Tibial artery (tissue), 4 donors: Measurements from ENCODE around the gene CRLF1.

Experiments used
- DNase-seq, 2 donors: peaks; one replicate each; pipeline ENCODE4 v3.0.0-alpha.2; 2019
- H3K27ac ChIP-seq, 2 donors: fragments of 200-600 bp; sonication (generic) in 1 of 2; 1 replicate in 1 of 2; 2 replicates in 1 of 2; pipeline ENCODE4 v1.5.1; 2018 to 2019; ENCODE audit warnings: mild to moderate bottlenecking in 1 of 2
- H3K27me3 ChIP-seq, 2 donors: fragments of 200-600 bp; sonication (generic) in 1 of 2; one replicate each; pipeline versions ENCODE4 v1.5.1 to v1.6.0; 2016 to 2019
- H3K36me3 ChIP-seq, 3 donors: fragments of 200-600 bp; sonication (generic) in 2 of 3; one replicate each; pipeline ENCODE4 v1.5.1; 2016 to 2019; ENCODE audit warnings: mild to moderate bottlenecking in 2 of 3
- H3K4me1 ChIP-seq, 4 donors: fragments of 200-600 bp; sonication (generic) in 2 of 4; 1 replicate in 3 of 4; 2 replicates in 1 of 4; pipeline ENCODE4 v1.5.1; 2016 to 2019
- H3K4me3 ChIP-seq, 2 donors: fragments of 200-600 bp; sonication (generic) in 1 of 2; 1 replicate in 1 of 2; 2 replicates in 1 of 2; pipeline ENCODE4 v1.5.1; 2018 to 2019; ENCODE audit warnings: mild to moderate bottlenecking in 2 of 2
- H3K9me3 ChIP-seq, 3 donors: fragments of 200-600 bp; sonication (generic) in 1 of 3; one replicate each; pipeline ENCODE4 v1.5.1; 2016 to 2019
- CTCF ChIP-seq, 2 experiments: fragments of 200-600 bp in 1 of 2; fragments of 450-650 bp in 1 of 2; IDR thresholded peaks; one replicate each; pipeline ENCODE4 v1.5.1; 2017 to 2019; ENCODE audit warnings: antibody characterized with exemption in 2 of 2, mild to moderate bottlenecking in 1 of 2, moderate library complexity in 1 of 2
- intact Hi-C: fragments of 100-400 bp; cut with DNase I; formaldehyde crosslinking; loops from one replicate; pipeline ENCODE4 v1.15.0; 2023; ENCODE audit warnings: low total_unique reads

CRLF1 gene

GRCh38 chr19:18589380-18590272 lies 17.0 kb downstream of the CRLF1 start:
- intact Hi-C loops = loop anchor here (10.0 kb wide), 1 partner anchor 255 kb away; no protein-coding TSS in a partner anchor
- DNase-seq = peak; percentile 72 to 88
- Histone ChIP-seq H3K4me1 (peaks cover 0 to 33% (median 26%) of the 10 kb centered on the region in 4 donors), H3K36me3 (peaks cover 0 to 20% (median 0%) of the 10 kb centered on the region in 3 donors), H3K27me3 (no peaks in the 10 kb centered on the region), H3K27ac (peak overlapping the region; percentile 77 to 84), H3K9me3 (no peaks in the 10 kb centered on the region), H3K4me3 (peak overlapping the region; percentile 72 to 75)
- TF ChIP-seq CTCF (IDR thresholded peaks at IDR 0.05) = peak; percentile 35 to 50

- intact Hi-C loops = no loop called here
- Histone ChIP-seq H3K4me3 (peak within 1 kb of the TSS; percentile 72 to 75), H3K27me3 (no peaks in the 10 kb centered on the region), H3K27ac (peak within 1 kb of the TSS; percentile 77 to 84), H3K4me1 (peaks cover 0 to 25% (median 18%) of the 10 kb centered on the region in 4 donors), H3K9me3 (no peaks in the 10 kb centered on the region), H3K36me3 (peaks cover 0 to 20% (median 0%) of the 10 kb centered on the region in 3 donors)
- peak; percentile 84 to 91 for DNase-seq
- peak; percentile 85 to 88 for TF ChIP-seq CTCF (IDR thresholded peaks at IDR 0.05)
Measured at GRCh38 chr19:18588611-18589379, 17.8 kb downstream of the CRLF1 start, which contains the start of gene REX1BD. Gene REX1BD, plus strand, starts transcription at chr19:18588798. Its CDS starts 4 bp downstream, at chr19:18588802.

GRCh38 chr19:18587962-18588610 lies 18.5 kb downstream of the CRLF1 start:
- TF ChIP-seq CTCF (IDR thresholded peaks at IDR 0.05) = no peak
- Histone ChIP-seq H3K4me3 (peak overlapping the region; percentile 72 to 75), H3K27ac (peak overlapping the region; percentile 77 to 84), H3K4me1 (peaks cover 0 to 24% (median 17%) of the 10 kb centered on the region in 4 donors), H3K36me3 (peaks cover 0 to 20% (median 0%) of the 10 kb centered on the region in 3 donors), H3K27me3 (no peaks in the 10 kb centered on the region), H3K9me3 (no peaks in the 10 kb centered on the region)
- no peak for DNase-seq
- intact Hi-C loops = no loop called here

GRCh38 chr19:18587561-18587960 lies 19.0 kb downstream of the CRLF1 start:
- intact Hi-C loops = no loop called here
- no peak overlapping the region for H3K4me3 ChIP-seq
- TF ChIP-seq CTCF (IDR thresholded peaks at IDR 0.05) = no peak
- DNase-seq = no peak
- H3K9me3 ChIP-seq = no peaks in the 10 kb centered on the region
- peaks cover 0 to 24% (median 17%) of the 10 kb centered on the region in 4 donors for H3K4me1 ChIP-seq
- H3K36me3 ChIP-seq = peaks cover 0 to 20% (median 0%) of the 10 kb centered on the region in 3 donors
- peak overlapping the region in 1 of 2 donors; percentile 84 for H3K27ac ChIP-seq
- no peaks in the 10 kb centered on the region for H3K27me3 ChIP-seq

GRCh38 chr19:18586306-18586705 lies 20.3 kb downstream of the CRLF1 start:
- Histone ChIP-seq H3K36me3 (peaks cover 0 to 10% (median 0%) of the 10 kb centered on the region in 3 donors), H3K4me1 (peaks cover 0 to 24% (median 17%) of the 10 kb centered on the region in 4 donors), H3K4me3 (no peak overlapping the region), H3K27ac (peak overlapping the region in 1 of 2 donors; percentile 4), H3K9me3 (no peaks in the 10 kb centered on the region), H3K27me3 (no peaks in the 10 kb centered on the region)
- intact Hi-C loops = no loop called here
- TF ChIP-seq CTCF (IDR thresholded peaks at IDR 0.05) = no peak
- DNase-seq = no peak
